Measurements from ENCODE around the gene ZNF830.

GRCh38 chr17:34997355-34997862 lies 36.1 kb downstream of the ZNF830 start:
- TF ChIP-seq CTCF (IDR thresholded peaks at IDR 0.05; ENCODE audit: insufficient read depth, low read length) (no peak), POLR2AphosphoS5 (IDR thresholded peaks at IDR 0.05; ENCODE audit: low read depth) (no peak), REST (IDR thresholded peaks at IDR 0.05; ENCODE audit: insufficient replicate concordance, low read depth) (no peak), GABPA (IDR thresholded peaks at IDR 0.05; ENCODE audit: low read depth) (no peak), SPI1 (IDR thresholded peaks at IDR 0.05; ENCODE audit: borderline replicate concordance, low read depth) (no peak)

Measured in HL-60 (cell line).